ENCODE data around the gene TAF5L.

Gene TAF5L

DNA sequence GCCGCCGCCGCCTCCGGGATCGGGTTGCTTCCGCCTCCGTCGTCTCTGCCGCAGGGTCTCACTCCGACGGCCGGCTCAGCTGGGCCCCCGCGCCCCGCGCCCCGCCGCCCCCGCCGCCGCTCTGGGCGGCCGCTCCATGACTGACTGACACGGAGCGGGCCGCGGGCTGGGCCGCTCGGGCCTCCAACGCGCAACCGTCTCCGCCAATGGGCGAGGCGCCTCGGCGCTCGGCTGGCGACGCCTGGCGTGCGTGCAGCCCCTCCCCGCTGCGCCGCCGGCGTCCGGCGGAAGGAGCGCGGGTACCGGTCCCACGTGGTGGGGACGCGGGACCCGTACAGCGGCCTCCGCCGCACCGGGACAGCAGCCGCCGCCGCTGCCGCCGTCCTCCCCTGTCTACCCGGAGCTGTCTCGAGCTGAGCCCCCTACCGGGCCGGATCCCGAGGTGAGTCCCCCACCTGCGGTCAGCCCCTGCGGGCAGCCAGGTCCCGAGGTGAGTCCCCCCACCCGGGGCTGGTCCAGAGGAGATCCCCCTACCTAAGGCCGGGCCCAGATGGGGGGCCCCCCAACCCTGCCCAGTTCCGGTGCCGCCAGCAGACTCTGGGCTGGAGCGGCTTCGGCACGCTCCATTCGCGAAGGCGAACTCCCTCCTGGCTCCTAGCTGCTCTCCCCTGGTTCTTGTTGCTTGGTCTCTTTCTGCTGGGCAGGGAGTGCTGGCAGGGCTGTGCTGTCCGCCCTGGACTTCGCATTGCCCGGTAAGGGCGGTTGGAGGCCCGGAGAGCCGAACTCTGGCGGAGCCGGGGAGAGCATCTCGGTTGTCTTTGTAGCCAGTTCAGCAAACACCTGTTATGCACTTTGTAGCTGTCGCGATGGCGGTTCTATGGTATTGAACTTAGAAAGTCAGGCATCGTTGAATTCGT, at the start of gene TAF5L, which contains the start of gene URB2:
TSS of gene TAF5L (minus strand) at position 208 of the 917 bp plus-strand sequence. CDS start 11,640 bp downstream, outside the sequence.
TSS of gene URB2 (plus strand) at position 333 of the 917 bp plus-strand sequence. CDS start 1,387 bp downstream, outside the sequence.
- DNase-seq, result peak; percentile 91

DNA sequence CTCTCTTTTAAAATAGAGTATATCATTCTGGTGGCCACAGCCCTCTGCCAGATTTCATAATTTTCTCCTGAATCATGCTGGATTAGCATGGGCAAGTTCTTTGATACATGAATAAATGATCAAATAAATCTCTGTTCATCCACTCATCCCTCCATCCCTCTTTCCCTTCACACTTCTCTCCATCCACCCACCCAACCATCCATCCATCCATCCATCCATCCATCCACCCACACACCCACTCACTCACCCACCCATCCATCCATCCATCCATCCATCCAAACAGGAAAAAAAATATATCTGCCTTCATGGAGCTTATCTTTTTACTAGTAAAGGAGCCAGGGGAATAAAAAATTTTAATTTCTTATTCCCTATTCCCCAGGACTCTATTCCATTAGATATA, 49.5 kb upstream of the TAF5L start:
- DNase-seq, result no peak

- DNase-seq, result no peak
Observed at GRCh38 chr1:229674042-229674441, 48.1 kb upstream of the TAF5L start.

DNA sequence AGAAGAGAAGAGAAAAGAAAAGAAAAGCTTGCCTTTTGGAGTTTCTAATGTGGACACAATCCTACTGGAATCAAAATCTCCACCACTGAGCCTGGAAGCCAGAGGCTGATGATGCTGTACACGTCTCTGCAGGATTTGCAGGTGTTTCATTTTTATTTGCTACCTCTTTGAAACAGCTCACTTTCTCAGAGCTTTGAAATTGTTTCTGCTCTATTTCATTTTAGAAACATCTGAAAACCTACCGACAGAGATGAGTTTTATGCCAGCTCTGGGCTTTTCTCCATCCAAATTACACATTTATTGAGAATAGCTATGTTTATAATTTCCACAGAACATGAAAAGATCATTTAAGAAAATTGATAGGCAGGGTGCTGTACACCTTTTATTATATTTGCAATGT, 46.3 kb upstream of the TAF5L start:
- no peak for DNase-seq

GRCh38 chr1:229671310-229671709, 45.4 kb upstream of the TAF5L start:
- no peak for DNase-seq

DNA sequence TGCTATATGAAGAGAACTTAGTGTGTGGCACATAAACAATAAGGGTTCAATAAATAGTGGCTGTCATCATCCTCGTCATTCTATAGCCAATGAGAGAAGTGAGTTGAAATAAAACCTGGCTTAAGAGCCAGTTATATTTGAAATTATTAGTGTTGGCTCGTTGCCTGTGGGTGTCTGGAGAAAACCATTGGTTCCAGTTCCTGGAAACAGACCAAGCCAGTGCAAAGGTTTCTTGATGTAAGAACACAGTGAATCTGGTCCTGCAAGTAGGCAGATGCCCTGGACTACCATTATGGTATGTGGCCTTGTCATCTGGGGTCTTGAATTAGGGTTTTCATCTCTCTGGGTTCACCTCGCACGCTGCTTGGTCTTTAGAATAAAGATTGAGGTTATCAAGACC, 43.4 kb upstream of the TAF5L start:
- DNase-seq, result no peak

DNA sequence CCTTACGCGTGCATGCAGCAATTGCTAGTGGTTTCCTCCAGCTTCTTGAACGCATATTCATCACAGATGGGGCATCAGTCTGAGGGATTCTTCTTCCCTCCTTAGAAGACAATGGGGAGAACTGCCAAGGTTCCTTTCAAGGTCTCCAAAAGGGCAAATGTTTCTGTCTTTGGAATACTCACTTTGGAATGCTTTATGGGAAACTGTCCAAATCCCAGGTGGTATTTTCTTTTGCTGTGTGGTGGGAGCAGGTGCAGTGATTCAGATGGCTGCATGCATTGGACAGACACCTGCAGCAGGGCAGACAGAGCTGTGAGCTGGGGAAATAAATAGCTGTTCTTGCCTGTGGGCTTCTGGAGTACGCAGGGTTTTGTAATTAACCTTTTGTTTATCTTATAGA, 40.7 kb upstream of the TAF5L start:
- DNase-seq, result no peak

GRCh38 chr1:229665912-229666558, 40.1 kb upstream of the TAF5L start:
- DNase-seq, result no peak

- no peak for DNase-seq
Observed at GRCh38 chr1:229664133-229664689, 38.3 kb upstream of the TAF5L start.

- DNase-seq, result no peak
Observed at GRCh38 chr1:229661897-229662296, 36.0 kb upstream of the TAF5L start.

DNA sequence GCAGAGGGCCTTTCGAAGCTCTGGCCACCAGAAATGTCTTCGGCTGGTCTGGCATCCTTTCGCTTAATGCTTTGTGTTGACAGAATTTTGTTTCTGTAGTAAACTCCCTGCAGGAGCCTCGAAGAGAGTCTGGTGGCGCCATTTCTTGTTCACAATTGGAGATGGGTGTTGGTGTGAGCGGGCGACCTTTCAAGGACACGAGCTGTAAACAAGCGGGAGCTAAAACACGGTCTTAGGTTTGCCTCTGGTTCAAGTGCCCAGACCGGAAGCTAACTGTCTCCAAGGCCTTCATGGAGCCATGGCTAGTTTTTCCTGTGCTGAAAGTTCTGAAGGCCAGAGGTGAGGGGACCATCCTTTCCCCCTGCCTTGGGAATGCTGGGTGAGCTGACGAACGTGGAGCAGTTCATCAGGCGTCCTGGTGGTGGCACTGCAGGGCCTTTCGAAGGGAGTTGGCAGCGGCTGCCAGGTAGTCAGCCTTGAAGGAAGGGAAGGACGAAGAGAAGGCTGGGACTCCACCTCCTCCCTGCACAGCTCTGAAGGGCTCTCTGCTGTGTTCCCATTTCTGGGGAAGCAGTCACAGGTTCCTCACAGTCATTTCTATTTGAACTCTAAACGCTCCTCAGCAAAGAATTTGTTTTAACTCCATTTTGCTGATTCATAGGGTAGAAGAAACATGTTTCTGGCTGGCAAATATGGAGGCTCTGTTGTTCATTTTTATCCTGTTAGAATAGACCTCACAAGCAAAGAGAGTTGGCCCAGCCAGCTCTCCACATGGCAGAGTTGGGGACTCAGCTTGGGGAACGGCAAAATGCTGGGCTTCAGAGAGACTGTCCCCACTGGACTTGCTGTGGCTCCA, 35.3 kb upstream of the TAF5L start:
- peak; percentile 80 for DNase-seq

- DNase-seq, result no peak
Observed at GRCh38 chr1:229657993-229658755, 32.3 kb upstream of the TAF5L start.

- DNase-seq, result no peak
Observed at GRCh38 chr1:229655781-229656180, 29.9 kb upstream of the TAF5L start.

GRCh38 chr1:229653420-229653819, 27.5 kb upstream of the TAF5L start:
- no peak for DNase-seq

DNA sequence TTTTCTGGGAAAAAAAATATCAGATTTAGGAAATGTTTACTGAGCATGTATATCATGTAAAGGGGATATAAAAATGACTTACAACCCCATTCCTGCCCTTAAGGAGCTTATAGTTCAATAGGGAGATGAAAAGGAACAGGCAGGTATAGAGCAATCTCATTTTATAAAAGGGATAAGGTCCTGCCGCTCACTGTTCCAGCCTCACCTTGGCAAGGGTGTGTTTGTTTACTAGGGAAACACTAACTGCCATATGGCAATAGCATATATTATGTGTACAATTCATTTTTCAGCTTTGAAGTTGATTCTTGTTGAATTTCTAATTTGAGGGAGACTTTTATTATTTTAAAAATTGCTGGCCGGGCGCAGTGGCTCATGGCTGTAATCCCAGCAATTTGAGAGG, 25.6 kb upstream of the TAF5L start:
- no peak for DNase-seq

DNA sequence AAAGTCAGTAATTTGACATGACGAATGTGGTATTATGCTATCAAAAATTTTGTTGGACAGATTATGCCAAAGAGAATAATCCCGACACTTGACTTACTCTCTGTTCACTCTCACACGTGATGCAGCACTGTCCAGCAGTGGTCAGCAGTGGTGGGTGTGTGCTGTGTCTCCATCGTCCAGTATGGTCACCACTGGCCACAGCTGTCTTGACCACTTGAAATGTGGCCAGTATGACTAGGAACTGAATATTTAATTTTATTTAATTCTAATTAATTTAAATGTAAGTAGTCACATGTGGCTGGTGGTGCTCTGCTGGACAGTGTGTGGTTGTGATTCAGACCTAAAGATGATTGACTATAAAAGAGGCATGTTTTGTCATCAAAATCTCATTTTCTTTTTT, 24.1 kb upstream of the TAF5L start:
- DNase-seq, result no peak

GRCh38 chr1:229648406-229648805, 22.5 kb upstream of the TAF5L start:
- DNase-seq, result no peak

DNA sequence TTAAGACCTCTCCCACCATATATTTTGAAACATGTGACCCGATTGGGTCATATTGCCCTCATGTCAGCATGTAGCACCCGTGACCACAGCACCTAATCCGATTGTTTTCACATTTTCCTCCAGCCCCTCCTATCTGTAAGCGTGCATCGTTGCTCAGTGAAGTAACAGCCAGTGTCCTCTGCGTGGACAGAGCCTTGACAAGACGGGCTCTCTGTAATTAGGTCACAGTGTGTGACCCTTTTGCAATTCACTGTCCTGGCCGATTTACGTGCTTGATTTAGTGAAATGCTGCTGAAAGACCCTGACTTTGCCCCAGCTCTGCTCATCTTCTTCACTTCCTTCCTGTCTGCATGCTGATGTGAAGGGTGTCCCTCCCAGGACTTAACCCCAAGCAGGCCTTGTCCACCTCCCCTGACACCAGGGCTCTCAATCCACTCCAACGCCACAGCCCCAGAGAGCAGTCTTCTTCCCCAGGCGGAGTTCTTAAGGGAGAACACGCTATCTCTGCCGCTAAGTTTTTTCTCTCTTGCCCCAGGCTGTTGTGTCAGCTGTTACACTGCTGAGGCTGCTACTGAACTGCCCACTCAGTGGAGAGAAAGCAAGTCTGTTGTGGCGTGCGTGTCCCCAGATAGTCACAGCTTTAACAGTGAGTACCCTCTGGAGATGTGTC, 19.5 kb upstream of the TAF5L start:
- DNase-seq, result no peak

GRCh38 chr1:229643996-229644745, 18.2 kb upstream of the TAF5L start:
- no peak for DNase-seq

GRCh38 chr1:229642970-229643369, 17.0 kb upstream of the TAF5L start:
- DNase-seq, result no peak

DNA sequence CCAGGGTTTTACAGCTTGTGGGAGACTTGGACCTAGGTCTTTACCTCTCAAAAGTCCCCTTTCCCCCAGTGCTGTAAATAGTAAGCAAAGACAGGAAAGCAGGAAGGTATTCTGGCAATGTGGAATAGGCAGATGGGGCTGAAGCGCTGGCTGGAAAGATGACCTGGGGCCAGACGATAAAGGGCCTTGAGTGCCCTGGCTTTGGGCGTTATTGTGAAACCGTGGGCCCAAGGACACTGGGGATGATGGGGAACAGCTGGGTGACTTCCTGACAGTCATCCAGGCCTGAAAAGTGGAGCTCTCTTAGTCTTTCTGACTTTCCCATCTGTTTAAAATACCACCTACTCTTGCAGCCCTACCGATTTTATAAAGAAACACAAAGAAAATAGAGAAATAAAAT, 16.5 kb upstream of the TAF5L start:
- DNase-seq, result no peak

All from right forelimb (tissue), 1 donor.